ENCODE data around the gene CDH11.

GRCh38 chr16:65066651-65067050 lies 55.2 kb downstream of the CDH11 start:
- no peak for TF ChIP-seq EP300 (IDR thresholded peaks at IDR 0.05)
- no peak for TF ChIP-seq POLR2A (IDR thresholded peaks at IDR 0.05)
- no peak for TF ChIP-seq CTCF (IDR thresholded peaks at IDR 0.05)
- no peak for TF ChIP-seq POLR2AphosphoS5 (IDR thresholded peaks at IDR 0.05)

Data from stomach (tissue), 4 donors.